H54 (cell line): ENCODE results near the gene COIL.

Source experiments
- DNase-seq: peaks from one replicate; pipeline ENCODE4 v3.0.0; 2011; ENCODE audit warnings: low spot score, mixed read lengths; ENCODE audit not compliant: insufficient read length
- FAIRE-seq: peaks from 3 replicates; lab custom pipeline; 2011; peaks lifted over from hg19 to GRCh38; lab: Jason Lieb, UNC
- POLR2A ChIP-seq: IDR thresholded peaks from 2 replicates; pipeline ENCODE4 v1.6.1; 2011; ENCODE audit warnings: low read depth, mild to moderate bottlenecking, low read length

Gene COIL, protein sequence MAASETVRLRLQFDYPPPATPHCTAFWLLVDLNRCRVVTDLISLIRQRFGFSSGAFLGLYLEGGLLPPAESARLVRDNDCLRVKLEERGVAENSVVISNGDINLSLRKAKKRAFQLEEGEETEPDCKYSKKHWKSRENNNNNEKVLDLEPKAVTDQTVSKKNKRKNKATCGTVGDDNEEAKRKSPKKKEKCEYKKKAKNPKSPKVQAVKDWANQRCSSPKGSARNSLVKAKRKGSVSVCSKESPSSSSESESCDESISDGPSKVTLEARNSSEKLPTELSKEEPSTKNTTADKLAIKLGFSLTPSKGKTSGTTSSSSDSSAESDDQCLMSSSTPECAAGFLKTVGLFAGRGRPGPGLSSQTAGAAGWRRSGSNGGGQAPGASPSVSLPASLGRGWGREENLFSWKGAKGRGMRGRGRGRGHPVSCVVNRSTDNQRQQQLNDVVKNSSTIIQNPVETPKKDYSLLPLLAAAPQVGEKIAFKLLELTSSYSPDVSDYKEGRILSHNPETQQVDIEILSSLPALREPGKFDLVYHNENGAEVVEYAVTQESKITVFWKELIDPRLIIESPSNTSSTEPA

GRCh38 chr17:56960596-56961538 lies at the start of gene COIL:
Gene COIL, minus strand, starts transcription at chr17:56961050. Its CDS starts 31 bp downstream, at chr17:56961019.
- peak; percentile 62; the same call in 1 of the 2 replicates for TF ChIP-seq POLR2A
- FAIRE-seq, result peak; percentile 83
- DNase-seq, result peak; percentile 92

DNA sequence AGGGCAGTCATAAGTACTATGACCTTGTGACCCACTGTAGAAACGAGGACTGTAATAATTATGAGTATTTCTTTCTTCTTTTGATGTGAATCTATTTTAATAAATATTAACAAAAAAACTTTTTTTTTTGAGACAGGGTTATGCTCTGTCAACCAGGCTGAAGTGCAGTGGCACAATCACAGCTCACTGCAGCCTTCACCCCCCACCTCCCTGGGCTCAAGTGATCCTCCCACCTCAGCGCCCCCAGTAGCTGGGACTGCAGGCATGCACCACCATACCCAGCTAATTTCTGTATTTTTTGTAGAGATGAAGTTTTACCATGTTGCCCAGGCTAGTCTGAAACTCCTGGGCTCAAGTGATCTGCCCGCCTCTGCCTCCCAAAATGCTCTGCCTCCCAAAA lies 49.6 kb upstream of the COIL start:
- no peak for TF ChIP-seq POLR2A
- FAIRE-seq, result no peak
- no peak for DNase-seq

DNA sequence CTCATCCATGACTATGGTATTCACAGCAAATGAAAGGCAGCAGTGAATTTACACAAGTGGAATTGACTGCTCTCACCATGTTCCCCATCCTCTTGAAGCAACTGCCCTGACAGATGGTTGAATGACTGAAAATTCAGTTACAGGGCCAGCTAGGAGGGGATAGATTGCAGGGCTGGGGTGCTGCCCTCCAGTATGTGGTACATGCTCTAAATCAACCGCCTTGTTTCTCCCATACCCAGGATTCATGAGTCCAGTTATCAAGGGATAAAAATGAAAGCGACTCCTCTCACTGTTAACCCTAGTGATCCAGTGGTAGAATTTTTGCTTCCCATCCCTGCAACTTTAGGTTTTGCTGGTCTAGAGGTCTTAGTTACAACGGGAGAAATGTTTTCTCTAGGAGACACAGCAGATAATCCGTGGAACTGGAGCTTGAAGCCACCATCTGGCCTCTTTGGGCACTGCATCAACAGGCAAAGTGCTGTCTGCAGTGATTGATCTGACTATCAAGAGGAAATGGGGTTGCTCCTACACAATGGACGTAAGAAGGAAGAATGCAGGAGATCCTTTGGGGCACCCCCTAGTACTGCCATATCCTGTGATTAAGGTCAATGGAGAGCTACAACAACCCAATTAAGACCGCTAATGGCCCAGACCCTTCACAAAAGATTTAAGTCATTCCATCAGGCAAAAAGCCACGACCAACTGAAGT lies 49.0 kb upstream of the COIL start:
- peak; percentile 90 for FAIRE-seq
- peak; percentile 65 for DNase-seq
- TF ChIP-seq POLR2A, result no peak

DNA sequence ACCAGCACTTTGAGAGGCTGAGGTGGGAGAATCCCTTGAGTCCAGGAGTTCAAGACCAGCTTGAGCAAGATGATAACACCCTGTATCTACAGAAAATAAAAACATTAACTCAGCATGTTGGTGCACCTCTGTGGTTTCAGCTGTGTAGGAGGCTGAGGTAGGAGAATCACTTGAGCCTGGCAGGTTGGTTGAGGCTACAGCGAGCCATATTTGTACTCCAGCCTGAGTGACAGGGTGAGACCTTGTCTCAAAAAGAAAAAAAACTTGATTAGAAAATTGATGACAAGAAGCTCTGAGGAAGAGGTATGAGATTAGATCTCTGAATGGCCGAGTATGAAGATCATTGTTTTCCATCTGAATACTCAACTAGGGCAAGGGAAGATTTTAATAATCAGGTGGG lies 48.1 kb upstream of the COIL start:
- DNase-seq, result no peak
- no peak for FAIRE-seq

DNA sequence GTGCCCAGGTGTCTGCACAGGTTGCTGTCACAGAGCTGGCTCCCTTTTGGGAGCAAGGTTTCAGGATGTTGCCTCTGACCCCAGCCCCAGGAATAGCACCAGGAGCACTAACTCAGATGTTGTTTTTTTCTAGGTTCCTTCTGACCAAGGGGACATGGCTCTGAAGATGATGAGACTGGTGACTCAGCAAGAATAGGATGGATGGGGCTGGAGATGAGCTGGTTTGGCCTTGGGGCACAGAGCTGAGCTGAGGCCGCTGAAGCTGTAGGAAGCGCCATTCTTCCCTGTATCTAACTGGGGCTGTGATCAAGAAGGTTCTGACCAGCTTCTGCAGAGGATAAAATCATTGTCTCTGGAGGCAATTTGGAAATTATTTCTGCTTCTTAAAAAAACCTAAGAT lies 45.2 kb upstream of the COIL start:
- FAIRE-seq (no peak), DNase-seq (no peak)
- no peak for TF ChIP-seq POLR2A

More for the DNA sequence above, 48.1 kb upstream of the COIL start:
- no peak for TF ChIP-seq POLR2A

DNA sequence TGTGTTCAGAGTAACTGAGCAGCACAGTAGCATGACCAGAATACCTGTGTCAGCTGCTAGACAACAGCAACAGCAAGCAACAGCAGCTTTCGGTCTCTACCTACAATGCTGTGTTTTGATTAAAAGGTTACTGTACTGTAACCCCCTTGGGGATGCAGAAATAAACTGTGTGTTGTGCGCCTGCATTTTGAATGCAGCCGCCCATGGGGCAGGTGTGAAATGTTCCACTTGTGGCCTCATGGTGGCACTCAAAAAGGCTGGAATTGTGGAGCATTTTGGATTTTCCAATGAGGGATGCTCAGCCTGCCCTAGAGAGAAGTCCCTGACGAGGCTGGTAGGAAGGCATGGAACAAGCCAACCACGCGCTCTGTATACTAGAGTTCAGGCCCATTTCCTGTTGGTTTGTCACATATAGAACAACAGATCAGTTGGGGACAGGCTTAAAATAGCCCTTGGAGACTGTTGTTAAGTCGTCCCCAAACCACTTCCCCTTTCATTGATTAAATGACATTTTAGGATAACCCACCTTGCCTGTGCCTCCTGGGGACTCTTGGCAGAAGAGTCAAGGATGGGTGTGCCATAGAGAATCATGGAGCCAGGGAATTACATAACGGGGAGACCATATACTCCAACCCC lies 44.2 kb upstream of the COIL start:
- no peak for FAIRE-seq
- no peak for TF ChIP-seq POLR2A
- DNase-seq, result no peak

GRCh38 chr17:57002904-57003303 lies 42.1 kb upstream of the COIL start:
- FAIRE-seq (no peak), DNase-seq (no peak)
- TF ChIP-seq POLR2A, result no peak

- no peak for FAIRE-seq
- DNase-seq, result no peak
- no peak for TF ChIP-seq POLR2A
These were observed 40.7 kb upstream of the COIL start for GRCh38 chr17:57001541-57001940.

DNA sequence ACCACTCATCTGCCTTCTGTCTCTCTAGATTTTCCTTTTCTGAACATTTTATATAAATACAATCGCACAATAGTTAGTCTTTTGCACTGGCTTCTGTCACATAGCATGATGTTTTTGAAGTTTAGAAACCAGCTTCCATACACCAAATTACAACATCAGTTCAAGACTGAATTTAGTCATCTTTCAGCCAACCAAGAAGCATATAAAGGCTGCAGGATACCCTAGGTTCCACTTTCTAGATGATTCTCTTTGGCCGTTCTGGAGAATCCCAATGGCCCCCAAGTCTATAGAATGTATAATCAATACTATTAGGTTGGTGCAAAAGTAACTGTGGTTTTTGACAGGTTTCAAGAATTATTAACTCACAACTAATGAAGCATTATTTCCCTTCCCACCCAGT lies 36.5 kb upstream of the COIL start:
- no peak for DNase-seq
- TF ChIP-seq POLR2A, result no peak
- no peak for FAIRE-seq

DNA sequence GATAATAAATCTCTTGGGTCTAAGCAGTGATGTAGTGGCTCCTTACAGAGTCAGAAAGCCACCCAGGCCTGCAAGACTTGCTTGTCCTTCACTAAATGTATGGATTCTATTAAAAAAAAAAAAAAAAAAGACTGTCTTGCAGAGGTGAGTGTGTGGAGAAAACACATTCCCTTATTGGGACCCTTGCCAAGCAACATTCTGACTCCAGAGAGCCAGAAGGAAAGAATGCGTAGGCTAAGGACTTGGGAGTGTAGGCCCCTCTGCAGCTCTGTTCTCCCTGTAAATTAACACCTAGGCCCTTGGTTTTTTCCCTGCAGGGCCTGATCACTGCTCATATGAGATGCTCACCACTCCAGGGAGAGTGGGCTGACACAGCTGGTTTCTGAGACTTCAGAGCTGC lies 34.9 kb upstream of the COIL start:
- no peak for DNase-seq

GRCh38 chr17:56994009-56994792 lies 33.4 kb upstream of the COIL start:
- DNase-seq, result no peak
- no peak for TF ChIP-seq POLR2A
- FAIRE-seq, result no peak

More for the DNA sequence above, 34.9 kb upstream of the COIL start:
- no peak for FAIRE-seq
- no peak for TF ChIP-seq POLR2A

DNA sequence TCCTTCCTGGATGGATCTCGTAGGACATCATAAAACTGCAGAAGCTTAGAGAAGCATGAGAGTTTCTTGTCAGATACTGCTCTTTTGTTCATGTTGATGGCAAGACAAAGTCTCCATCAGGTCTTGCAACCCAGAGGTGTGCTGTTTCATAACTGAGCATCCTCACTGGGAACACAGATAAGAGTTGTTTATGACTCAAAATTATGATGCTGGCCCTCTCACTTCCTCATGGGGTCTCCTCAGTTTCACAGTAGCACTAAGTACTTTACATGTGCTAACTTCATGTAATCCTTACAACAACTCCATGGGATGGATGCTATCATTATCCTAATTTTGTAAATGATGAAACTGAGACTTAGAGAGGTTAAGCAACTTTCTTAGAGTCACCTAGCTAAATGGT lies 31.5 kb upstream of the COIL start:
- no peak for DNase-seq
- FAIRE-seq, result no peak
- no peak for TF ChIP-seq POLR2A
